Breast epithelium (tissue), 3 donors: ENCODE measurements around the gene TENM3.

Experiments used
- POLR2A ChIP-seq: fragments of 450-650 bp; IDR thresholded peaks from one replicate; pipeline ENCODE4 v1.6.1; 2016; ENCODE audit warnings: antibody characterized with exemption, mild to moderate bottlenecking, moderate library complexity
- POLR2AphosphoS5 ChIP-seq, 3 donors: sonication (generic); formaldehyde crosslinking; IDR thresholded peaks; one replicate each; pipeline ENCODE4 v1.6.1; 2017; ENCODE audit warnings: antibody characterized with exemption in 3 of 3
- TF ChIP-seq, protein P1 (sequence below), 3 donors: fragments of 450-650 bp; IDR thresholded peaks; one replicate each; pipeline ENCODE4 v1.5.1; 2016 to 2017; ENCODE audit warnings: antibody characterized with exemption in 3 of 3, mild to moderate bottlenecking in 3 of 3, moderate library complexity in 3 of 3

DNA sequence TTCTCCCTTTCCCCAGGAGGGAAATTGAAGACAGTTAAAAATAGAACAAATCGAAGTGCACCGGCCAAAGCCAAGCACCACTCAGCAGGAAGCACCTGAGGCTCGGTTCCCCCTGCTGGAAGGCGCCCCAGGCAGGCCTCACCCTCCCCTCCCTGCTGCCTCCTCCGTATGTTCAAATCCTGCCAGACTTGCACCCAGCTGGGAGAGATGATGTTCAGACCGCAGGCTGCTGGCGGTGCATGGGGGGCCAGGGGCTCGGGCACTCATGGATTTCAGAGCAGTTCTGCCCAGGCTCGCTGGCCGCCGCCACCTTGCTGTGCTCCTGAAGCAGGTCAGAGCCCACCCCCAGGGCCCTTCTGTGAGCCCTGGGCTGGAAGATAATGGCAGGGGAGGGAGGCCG is 582.6 kb downstream of the TENM3 start:
- TF ChIP-seq, protein P1, sequence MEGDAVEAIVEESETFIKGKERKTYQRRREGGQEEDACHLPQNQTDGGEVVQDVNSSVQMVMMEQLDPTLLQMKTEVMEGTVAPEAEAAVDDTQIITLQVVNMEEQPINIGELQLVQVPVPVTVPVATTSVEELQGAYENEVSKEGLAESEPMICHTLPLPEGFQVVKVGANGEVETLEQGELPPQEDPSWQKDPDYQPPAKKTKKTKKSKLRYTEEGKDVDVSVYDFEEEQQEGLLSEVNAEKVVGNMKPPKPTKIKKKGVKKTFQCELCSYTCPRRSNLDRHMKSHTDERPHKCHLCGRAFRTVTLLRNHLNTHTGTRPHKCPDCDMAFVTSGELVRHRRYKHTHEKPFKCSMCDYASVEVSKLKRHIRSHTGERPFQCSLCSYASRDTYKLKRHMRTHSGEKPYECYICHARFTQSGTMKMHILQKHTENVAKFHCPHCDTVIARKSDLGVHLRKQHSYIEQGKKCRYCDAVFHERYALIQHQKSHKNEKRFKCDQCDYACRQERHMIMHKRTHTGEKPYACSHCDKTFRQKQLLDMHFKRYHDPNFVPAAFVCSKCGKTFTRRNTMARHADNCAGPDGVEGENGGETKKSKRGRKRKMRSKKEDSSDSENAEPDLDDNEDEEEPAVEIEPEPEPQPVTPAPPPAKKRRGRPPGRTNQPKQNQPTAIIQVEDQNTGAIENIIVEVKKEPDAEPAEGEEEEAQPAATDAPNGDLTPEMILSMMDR (IDR thresholded peaks at IDR 0.05): no peak
- TF ChIP-seq POLR2A (no peak), POLR2AphosphoS5 (IDR thresholded peaks at IDR 0.05) (no peak)
